Breast epithelium (tissue), 3 donors: ENCODE data around the gene CD79B.
"Not testable (repeated sequence)": the region's sequence is repeated elsewhere in the genome, so short reads cannot be mapped to it uniquely, and the experiment has no call there.

Source experiments
- CTCF ChIP-seq, 3 donors: fragments of 450-650 bp; IDR thresholded peaks; one replicate each; pipeline ENCODE4 v1.5.1; 2016 to 2017; ENCODE audit warnings: antibody characterized with exemption in 3 of 3, mild to moderate bottlenecking in 3 of 3, moderate library complexity in 3 of 3
- POLR2AphosphoS5 ChIP-seq, 3 donors: sonication (generic); formaldehyde crosslinking; IDR thresholded peaks; one replicate each; pipeline ENCODE4 v1.6.1; 2017; ENCODE audit warnings: antibody characterized with exemption in 3 of 3

GRCh38 chr17:63882626-63883126 is 49.5 kb downstream of the CD79B start:
- not testable (repeated sequence) for TF ChIP-seq CTCF, POLR2AphosphoS5 (IDR thresholded peaks at IDR 0.05)
